ENCODE results near the gene GPX2. TPM values are rescaled to one million over a fixed set of nuclear protein-coding genes. Genes with fewer than 3 reads are reported as not detected.

Gene GPX2
- total and polyA plus RNA-seq, 2 experiments from 2014 or later = 0.78 to 2.2 TPM

DNA sequence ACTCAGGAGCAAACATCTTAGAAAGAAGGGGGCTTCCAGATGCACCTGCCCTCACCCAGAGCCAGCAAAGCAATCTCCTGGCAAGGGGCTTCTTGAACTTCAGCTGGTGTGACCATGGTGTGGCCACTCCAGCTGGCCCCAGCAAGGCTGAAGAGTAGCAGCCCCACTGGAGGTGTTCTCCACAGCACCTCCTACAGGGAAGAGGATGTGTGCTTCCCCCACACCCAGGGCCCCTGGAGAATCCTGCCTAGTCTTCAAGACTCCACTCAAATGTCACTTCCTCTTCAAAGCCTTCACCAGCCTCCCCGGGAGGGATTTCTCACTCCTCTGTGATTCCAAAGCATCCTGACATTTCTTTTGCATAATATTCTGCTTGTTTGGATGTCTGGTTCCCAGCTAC lies 21.1 kb upstream of the GPX2 start:
- no peak overlapping the region for H2AFZ ChIP-seq
- peaks cover 23% of the 10 kb centered on the region for H3K36me3 Mint-ChIP-seq (ENCODE audit: low read depth)
- no peak overlapping the region for H3K27ac ChIP-seq (ENCODE audit: low read depth)
- H3K4me3 Mint-ChIP-seq = no peak overlapping the region; the same call in 2 of the 3 replicates
- H3F3A ChIP-seq (replicated peaks; ENCODE audit: low read depth) = no peaks in the 10 kb centered on the region
- peak in 1 of 2 experiments; percentile 46; a peak in 3 of 4 replicates for TF ChIP-seq CTCF (conservative IDR thresholded peaks at IDR 0.05; ENCODE audit: low read depth in 2 of 2)
- no peak for TF ChIP-seq REST (IDR thresholded peaks at IDR 0.05; ENCODE audit: unreplicated experiment)
- no peak overlapping the region for H3K4me2 ChIP-seq
- peaks cover 55% of the 10 kb centered on the region for H3K79me2 ChIP-seq (replicated peaks; ENCODE audit: insufficient read depth)
- peaks cover 3% of the 10 kb centered on the region for H3K27me3 Mint-ChIP-seq (ENCODE audit: insufficient read depth, low read depth, poor library complexity)
- peaks cover 12% of the 10 kb centered on the region for H3K4me1 ChIP-seq (ENCODE audit: insufficient read depth)
- no peak for DNase-seq (ENCODE audit: low spot score)
- no peaks in the 10 kb centered on the region for H3K9me3 Mint-ChIP-seq
- H3K36me3 ChIP-seq (ENCODE audit: insufficient read depth) = peaks cover 3% of the 10 kb centered on the region; the same call in 1 of the 2 replicates
- H3K27me3 ChIP-seq (ENCODE audit: insufficient read depth) = no peaks in the 10 kb centered on the region
- H4K20me1 ChIP-seq (replicated peaks; ENCODE audit: insufficient read depth) = no peaks in the 10 kb centered on the region; the same call in 1 of the 2 replicates
- peaks cover 39% of the 10 kb centered on the region for H3K4me1 Mint-ChIP-seq
- no peak overlapping the region for H3K4me3 ChIP-seq
- ATAC-seq = no peak
- H3K9me2 ChIP-seq (ENCODE audit: insufficient read depth) = no peaks in the 10 kb centered on the region; the same call in 1 of the 2 replicates
- 0 out of 2 replicates have a peak overlapping the region, but pooled peaks have one; percentile 48 for H3K27ac Mint-ChIP-seq

DNA sequence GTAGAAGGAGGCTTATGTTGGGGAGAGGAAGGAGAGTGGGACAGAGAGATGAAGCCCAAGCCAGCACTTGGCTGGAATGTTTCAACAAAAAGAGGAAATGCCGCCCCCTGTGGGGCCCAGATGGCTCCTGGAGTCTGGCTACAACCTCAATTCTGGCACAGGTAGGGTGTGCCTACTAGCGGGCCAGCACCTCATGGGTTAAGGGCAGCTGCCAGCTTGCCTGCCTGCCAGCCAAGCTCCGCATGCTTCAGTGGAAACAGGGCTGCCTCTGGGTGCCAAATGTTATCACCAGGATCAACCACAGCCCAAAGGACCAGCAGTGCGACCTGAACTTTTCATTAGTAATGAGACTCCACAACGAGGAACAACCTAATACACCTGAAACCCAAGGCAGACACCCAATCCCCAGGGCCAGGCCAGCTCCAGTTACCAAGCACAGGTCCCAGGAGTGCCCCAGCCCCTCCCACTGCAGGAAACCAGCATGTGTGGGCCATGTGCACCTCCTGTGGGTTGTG lies 18.3 kb upstream of the GPX2 start:
- Histone ChIP-seq H4K20me1 (replicated peaks; ENCODE audit: insufficient read depth) (no peaks in the 10 kb centered on the region; the same call in none of the 2 replicates), H3K9me2 (ENCODE audit: insufficient read depth) (no peaks in the 10 kb centered on the region), H3K4me1 (ENCODE audit: insufficient read depth) (peaks cover 20% of the 10 kb centered on the region), H2AFZ (no peak overlapping the region), H3K36me3 (ENCODE audit: insufficient read depth) (peaks cover 3% of the 10 kb centered on the region; the same call in 1 of the 2 replicates), H3F3A (replicated peaks; ENCODE audit: low read depth) (peaks cover 10% of the 10 kb centered on the region), H3K27me3 (ENCODE audit: insufficient read depth) (no peaks in the 10 kb centered on the region), H3K4me2 (peak overlapping the region; percentile 66; the same call in 1 of the 2 replicates), H3K27ac (ENCODE audit: low read depth) (peak overlapping the region; percentile 50), H3K4me3 (no peak overlapping the region), H3K79me2 (replicated peaks; ENCODE audit: insufficient read depth) (peaks cover 34% of the 10 kb centered on the region)
- H3K4me3 Mint-ChIP-seq = no peak overlapping the region
- H3K36me3 Mint-ChIP-seq (ENCODE audit: low read depth) = peaks cover 13% of the 10 kb centered on the region
- peaks cover 39% of the 10 kb centered on the region for H3K4me1 Mint-ChIP-seq
- H3K27ac Mint-ChIP-seq = no peak overlapping the region; the same call in 1 of the 2 replicates
- peaks cover 3% of the 10 kb centered on the region for H3K27me3 Mint-ChIP-seq (ENCODE audit: insufficient read depth, low read depth, poor library complexity)
- peak; percentile 89 for DNase-seq (ENCODE audit: low spot score)
- TF ChIP-seq EZH2phosphoT487 (IDR thresholded peaks at IDR 0.05; ENCODE audit: unreplicated experiment) (no peak), CTCF (conservative IDR thresholded peaks at IDR 0.05; ENCODE audit: low read depth in 2 of 2) (peak; percentile 61 to 65), NANOG (IDR thresholded peaks at IDR 0.05; ENCODE audit: borderline replicate concordance) (no peak), ZNF462 (CRISPR knock-in tag; IDR thresholded peaks at IDR 0.05) (peak; percentile 53; the same call in 1 of the 2 replicates)
- no peaks in the 10 kb centered on the region for H3K9me3 Mint-ChIP-seq
- peak; percentile 79 for ATAC-seq

Data from GM23338 (cell line).